Hematopoietic multipotent progenitor cell treated with erythropoietin and hydrocortisone succinate and interleukin-3 and kit ligand, for 4 days (in vitro differentiated cells): ENCODE results near the gene SCO2.

Experiments
- DNase-seq: peaks from one replicate; pipeline ENCODE4 v3.0.0-alpha.2; 2015

The SCO2 gene

DNA sequence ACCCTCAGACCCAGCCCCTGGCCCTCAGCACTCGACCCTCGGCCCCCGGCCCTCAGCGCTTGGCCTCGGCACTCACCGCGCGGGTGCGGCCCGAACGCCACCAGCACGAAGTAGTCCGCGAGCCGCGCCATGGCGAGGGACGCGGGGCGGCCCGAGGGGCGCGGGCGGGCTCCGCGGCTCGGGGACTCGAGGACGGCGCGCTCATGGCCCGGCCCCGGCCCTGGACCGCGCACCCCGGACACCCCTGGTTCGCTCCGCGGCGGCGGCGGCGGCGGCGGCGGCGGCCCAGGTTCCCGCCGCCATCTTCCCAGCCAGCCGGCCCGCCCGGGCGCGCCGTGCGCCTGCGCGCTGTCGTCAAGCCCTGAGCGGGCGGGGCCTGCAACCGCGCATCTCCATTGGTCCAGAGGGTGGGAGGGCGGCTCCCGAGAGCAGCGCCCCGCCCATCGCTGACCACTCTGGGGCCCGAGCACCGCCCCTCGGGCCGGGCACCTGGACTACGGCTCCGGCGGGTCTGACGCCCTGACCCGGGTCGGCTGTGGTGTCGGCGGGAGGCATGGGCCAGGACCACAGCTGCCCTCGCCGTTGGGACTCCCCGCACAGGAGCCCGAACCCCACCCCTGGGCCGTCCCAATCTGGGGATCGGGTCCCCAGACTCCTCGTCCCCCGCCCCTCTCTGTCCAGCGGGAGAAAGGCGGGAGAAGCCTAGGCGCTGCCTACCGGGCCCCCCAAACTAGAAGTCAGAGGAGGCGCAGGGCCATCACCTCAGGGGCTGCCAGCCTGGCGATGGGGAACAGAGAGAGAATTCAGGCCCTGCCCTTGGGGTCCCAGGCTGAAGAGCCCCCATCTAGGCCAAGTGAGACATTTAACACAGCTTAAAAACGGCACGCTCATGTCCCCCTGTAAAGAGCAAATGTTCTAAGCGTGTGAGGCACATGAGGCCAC is 50.4 kb downstream of the SCO2 start, which contains the start of gene SBF1:
Gene SBF1, minus strand, starts transcription at position 326 of the 942 bp plus-strand sequence. Its CDS starts 195 bp downstream, at position 131.
- peak; percentile 95 for DNase-seq

DNA sequence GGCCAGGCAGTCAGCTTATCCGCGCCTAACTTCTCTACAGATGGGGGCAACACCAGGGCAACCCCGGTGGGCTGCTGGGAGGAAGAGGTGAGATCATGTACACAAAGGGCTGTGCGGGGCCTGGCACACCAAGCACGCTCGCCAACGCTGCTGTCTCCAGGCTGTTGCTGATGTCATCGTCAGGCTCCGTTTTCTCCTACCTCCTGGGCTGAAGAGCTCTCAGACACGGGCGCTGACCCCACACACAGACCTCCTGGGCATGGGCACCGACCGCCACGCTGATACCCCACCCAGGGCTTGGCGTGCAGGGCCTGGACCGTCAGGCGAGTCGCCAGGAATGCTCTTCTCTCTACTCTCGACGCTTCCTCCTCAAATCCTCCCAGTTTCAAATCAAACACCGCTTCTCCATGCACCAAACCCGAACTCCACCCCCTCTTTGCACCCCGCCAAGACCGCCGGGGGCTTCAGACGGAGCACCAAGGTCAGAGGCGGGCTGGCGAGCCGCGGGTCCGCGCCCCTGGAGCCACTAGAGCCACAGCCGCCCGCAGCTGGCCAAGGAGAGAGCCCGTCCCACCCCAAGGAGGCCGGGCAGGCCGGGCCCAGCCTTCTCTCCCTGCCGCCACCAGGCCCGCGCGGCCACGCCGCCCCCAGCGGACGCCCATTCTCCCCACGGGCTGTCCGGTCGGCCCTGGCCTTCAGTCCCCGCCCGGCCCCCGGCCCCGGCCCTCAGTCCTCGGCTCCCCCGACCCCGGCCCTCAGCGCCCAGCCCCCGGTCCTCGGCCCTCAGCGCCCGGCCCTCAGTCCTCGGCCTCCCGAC is 51.3 kb downstream of the SCO2 start:
- DNase-seq: peak; percentile 48
